SHP77 (cell line): ENCODE results near the gene ZNF140.

ENCODE experiments used
- DNase-seq, 2 experiments: peaks; one replicate each; lab custom pipeline; 2025; lab: John Stamatoyannopoulos, UW

Gene ZNF140

GRCh38 chr12:133130038-133130807, 49.5 kb downstream of the ZNF140 start, which contains the start of the genes ZNF10 and ZNF891:
Gene ZNF10, plus strand, starts transcription at chr12:133130627. Its CDS starts 13,866 bp downstream, at chr12:133144493.
Gene ZNF891, minus strand, starts transcription at chr12:133130274. Its CDS starts 8,356 bp downstream, at chr12:133121918.
- peak; percentile 88 to 92 for DNase-seq

GRCh38 chr12:133130808-133131128, 50.0 kb downstream of the ZNF140 start:
- DNase-seq: peak in 1 of 2 experiments; percentile 54

GRCh38 chr12:133135747-133136146, 55.0 kb downstream of the ZNF140 start:
- no peak for DNase-seq

- no peak for DNase-seq
These were observed 65.3 kb downstream of the ZNF140 start for GRCh38 chr12:133145981-133146380.

GRCh38 chr12:133156125-133156690, 75.5 kb downstream of the ZNF140 start:
- DNase-seq: no peak
